Retina (tissue), 1 donor: ENCODE data around the gene ESYT1.

Experiments used
- DNase-seq: peaks from one replicate; pipeline ENCODE4 v3.0.0-alpha.2; 2016

ESYT1 gene

GRCh38 chr12:56157201-56158028 lies 29.3 kb downstream of the ESYT1 start:
- peak; percentile 90 for DNase-seq

DNA sequence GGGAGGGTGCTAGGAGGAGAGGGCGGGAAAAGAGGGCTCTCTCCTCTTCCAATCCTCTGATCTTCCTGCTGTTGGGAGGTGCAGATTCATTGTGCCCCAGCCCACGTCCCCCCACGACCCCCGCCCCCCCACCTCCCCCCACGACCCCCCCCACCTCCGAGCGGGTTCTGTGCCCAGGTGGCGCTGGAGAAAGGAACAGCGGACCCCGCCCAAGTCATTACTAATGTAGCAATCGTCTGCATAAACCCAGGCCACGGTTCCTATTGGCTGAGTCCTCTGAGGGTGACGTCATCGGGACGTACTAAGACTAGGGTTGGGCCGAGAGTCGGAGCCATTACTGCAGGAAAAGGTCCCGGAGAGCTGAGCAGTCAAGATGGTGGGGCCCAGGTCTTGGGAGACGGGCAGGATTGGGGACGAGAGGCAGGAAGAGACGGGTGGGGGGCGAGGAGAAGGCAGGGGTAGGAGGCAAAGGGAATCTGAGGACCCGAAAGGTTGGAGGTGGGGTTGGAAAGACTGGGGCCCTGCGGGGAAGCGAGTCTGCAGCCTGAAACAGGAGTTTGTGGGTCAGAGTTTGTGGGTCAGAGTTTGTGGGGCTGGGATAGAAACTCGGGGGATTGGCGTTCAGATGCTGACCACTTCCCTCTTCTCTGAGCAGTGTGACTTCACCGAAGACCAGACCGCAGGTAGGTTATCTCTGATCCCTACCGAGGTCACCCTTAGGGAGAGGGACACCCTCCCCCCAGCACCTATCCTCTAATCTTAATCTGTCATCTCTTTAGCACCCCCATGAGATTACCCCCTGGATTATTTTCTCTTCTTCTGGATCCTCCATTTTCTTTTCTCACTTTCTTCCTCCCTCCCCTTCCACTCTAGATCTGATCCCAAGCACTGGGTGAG lies 30.2 kb downstream of the ESYT1 start, which contains the start of gene MYL6:
TSS of gene MYL6 (plus strand) at position 331 of the 897 bp plus-strand sequence. CDS start at position 374, 43 bp downstream.
- DNase-seq: peak; percentile 87

- DNase-seq: peak; percentile 51
These were observed 30.9 kb downstream of the ESYT1 start for GRCh38 chr12:56158926-56159461.

- DNase-seq: peak; percentile 32
These were observed 31.6 kb downstream of the ESYT1 start for GRCh38 chr12:56159482-56160192.

DNA sequence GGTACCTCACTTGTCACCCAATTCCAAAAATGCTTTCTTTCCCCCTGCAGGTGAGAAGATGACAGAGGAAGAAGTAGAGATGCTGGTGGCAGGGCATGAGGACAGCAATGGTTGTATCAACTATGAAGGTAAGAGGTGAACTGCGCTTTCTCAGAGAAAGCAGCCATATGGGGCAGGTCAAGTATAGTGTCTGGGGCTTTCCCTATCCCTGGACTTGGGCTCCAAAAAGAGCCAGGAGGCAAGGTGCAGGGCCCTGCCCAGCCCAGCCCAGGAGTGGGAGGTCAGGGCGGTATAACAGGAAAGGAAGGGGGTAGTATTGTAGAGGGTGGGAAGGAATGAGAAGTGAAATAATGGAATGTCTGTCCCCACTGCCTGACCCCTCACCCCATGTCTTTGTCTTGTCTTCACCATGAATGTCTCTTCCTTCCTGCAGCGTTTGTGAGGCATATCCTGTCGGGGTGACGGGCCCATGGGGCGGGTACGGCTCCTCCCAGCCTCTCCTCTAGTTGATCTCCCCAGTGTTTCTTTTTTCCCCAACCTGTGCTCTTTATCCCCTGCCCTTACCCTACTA lies 32.2 kb downstream of the ESYT1 start:
- DNase-seq: no peak

DNA sequence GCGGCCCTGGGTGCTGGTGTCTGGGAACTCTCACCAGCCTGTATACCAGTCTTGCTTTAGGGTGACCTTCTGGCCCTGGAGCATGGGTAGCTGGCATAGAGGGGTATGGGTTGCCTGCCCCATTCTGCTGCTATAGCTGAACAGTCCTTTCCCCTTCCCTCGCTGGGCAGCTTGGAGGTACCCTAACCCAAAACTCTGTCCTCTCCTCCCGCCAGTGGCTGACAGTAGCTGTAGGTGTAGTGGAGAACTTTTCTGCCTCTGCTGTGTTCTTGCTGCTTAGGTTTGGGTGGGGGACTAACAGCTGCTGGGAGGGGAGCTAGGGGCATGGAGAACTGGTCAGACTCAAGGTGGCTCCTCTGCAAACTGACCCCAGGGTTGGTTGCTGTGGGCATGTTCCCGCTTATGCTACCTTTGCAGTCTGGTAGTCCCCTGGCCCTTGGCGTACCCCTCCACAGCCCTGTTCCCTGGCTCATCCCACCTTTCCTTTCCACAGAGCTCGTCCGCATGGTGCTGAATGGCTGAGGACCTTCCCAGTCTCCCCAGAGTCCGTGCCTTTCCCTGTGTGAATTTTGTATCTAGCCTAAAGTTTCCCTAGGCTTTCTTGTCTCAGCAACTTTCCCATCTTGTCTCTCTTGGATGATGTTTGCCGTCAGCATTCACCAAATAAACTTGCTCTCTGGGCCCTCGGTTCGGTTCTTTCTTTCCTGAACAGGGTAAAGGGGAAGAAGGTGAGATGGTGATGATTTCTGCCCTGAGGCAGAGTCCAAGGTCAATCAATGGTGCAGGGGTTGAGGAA lies 33.0 kb downstream of the ESYT1 start:
- no peak for DNase-seq

DNA sequence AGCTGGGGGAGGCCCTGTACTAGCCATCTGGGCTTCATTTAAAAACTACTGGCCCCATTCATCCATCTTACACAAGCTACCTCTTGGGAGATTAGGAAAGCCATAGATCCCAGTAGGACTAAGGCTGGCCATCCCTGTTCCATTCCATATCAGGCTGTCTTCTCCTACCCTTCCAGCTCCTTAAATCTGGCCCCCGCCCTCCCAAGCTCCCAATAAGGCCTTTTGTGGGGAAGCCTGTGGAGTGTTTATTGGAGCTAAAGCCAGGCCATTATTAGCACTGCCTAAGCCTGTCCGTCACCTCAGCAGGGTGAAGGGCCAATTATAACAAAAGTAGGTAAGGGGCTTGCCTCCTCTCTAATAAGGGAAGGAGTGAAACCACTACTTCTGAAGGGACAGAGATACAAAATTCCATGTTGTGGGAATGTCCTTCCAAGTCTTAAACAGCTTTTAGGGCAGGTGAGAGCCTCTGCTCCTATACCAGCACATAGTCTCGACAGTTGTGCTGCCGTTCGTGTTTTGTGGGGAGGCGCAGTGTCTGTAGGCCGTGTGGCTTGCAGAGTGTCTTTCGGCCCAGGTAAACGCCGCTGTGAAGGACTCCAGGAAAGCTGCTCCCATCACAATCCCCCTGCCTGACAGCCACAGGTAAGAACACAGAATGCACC lies 33.8 kb downstream of the ESYT1 start:
- no peak for DNase-seq

DNA sequence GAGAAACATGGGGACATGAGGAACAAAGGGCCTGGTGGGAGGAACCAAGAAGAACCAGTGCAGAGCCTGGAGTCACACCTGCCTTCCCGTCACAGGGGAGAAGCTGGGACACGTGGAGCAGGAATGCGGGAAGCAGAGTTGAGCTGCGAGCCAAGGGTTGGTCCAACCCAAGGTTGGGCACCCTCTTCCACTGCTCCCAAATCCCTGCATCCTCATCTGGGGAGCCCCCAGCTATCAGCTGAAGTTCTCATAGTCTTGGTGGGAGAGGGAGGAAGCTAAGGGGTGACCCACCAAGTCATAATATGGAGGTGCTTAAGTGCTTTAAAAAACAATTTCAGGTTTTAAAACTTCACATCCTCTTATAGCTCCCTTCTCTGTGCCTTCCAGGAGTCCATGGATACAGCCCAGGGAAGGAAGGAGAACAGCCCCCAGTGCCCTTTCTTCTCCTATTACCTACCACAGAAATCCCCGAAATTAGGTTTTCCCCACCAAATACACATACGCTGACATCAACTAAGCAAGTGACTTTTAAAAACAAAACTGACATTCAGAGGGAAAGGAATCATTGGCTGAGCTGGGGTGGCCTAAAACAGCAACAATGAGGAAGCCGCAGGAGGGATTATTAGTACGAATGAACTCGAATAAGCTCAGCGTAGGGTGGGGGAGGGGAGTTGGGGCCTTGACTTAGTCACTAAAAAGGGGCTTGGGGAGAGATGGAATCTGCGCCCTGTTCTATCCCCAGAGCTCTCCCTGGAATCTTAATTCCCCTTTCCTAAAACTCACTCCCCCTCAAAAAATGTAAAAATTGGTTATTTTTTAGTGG lies 34.6 kb downstream of the ESYT1 start:
- DNase-seq: no peak

- no peak for DNase-seq
These were observed 35.7 kb downstream of the ESYT1 start for GRCh38 chr12:56163533-56164344.

GRCh38 chr12:56164345-56164729 lies 36.3 kb downstream of the ESYT1 start:
- no peak for DNase-seq

GRCh38 chr12:56165369-56165768 lies 37.3 kb downstream of the ESYT1 start:
- DNase-seq: no peak

GRCh38 chr12:56169229-56169759 lies 41.2 kb downstream of the ESYT1 start:
- DNase-seq: no peak

GRCh38 chr12:56172839-56173238 lies 44.8 kb downstream of the ESYT1 start:
- DNase-seq: no peak

GRCh38 chr12:56178347-56178746 lies 50.3 kb downstream of the ESYT1 start:
- no peak for DNase-seq

DNA sequence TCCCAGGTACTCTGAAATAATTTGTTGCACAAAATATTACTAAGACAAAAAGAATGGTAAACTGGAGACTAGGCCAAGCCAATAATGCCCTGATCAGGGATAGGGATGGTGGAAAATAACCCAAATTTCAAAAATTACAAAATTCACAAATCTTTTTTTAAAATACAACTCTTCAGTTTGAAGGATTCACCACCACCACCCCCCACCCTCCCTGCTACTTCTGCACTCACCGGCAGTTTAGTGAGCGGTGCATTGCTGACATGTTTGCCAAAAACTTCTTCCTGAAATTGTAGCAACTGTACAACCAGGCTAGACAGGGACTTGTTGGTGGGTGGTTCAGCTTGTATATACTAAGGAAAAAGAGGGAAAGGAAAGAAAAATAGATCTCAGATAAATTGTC lies 58.9 kb downstream of the ESYT1 start:
- no peak for DNase-seq

DNA sequence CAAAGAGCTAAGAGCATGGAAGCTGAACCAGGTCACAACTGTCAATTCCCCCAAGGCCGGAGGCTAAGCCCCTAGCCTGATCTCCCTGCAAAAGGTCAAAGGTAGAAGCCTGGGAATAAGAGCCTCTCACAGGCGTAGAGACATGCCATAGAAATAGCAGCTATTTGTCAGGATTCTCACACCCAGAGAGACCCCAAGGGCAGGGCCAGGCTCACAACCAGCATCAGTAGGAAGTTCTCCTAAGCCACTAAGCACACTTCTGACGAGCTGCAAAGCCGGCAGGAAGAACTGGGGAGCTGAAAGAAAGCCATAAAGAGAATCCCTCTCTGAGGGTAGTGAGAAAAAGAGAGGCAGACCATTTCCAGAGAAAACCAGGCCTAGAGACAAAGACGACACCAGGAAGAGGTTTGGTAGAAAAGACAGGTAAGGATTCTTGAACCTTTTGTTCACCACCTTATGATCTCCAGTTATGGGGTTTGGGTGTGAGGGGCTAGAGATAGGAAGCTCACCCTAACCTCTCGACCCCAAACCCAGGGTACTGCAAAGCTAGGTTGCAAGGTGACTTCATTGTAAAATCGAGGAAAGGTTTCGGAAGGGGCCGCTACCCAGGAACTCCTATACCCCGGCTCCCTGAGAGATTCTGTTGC lies 60.2 kb downstream of the ESYT1 start:
- DNase-seq: peak; percentile 58

GRCh38 chr12:56188778-56189098 lies 60.7 kb downstream of the ESYT1 start:
- no peak for DNase-seq

DNA sequence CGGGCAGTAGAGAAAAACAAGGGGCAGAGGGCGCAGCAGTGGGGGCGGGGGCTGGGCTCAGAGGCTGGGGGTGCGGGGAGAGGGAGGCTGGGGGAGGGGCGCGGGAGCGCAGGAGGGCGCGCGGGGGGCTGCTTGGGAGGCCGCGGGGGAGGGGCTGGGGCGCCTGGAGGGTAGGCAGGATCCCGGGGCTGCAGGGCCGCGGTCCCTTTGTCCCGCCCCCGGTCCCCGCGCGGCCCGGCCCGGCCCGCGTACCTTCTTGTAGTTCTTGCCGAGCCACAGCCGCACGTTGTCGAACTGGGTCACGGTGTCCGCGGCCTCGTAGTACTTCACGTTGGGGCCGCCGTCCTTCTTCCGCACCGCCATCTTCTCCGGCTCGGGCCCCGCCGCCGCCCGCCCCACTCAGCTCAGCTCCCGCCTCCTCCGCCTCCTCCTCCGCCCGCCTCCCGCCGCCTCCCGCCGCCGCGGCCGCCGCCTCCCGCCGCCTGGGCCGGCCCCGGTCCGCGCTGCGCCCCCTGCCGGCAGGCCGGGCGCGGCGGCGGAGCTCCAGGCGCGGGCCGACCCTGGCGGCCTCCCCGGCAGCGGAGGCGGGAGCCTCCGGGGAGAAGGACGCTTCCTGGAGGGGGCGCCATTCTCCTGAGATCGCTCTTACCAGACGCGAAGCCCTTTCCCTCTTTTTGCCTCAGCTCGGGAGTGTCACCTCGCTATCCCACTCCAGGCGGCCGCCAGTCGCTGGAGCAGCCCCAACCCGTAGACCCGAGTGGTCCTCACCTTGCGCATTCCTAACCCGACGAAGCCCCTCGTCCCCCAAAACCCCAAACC lies 61.2 kb downstream of the ESYT1 start, which contains the start of gene SMARCC2:
TSS of gene SMARCC2 (minus strand) at position 385 of the 819 bp plus-strand sequence. CDS start at position 363, 22 bp downstream.
- DNase-seq: peak; percentile 89
